ENCODE data around the gene ST6GALNAC5. TPM values are rescaled to one million over a fixed set of nuclear protein-coding genes. Genes with fewer than 3 reads are reported as not detected.

ST6GALNAC5 gene
- polyA plus RNA-seq, 6 donors from 2014 or later: not detected

DNA sequence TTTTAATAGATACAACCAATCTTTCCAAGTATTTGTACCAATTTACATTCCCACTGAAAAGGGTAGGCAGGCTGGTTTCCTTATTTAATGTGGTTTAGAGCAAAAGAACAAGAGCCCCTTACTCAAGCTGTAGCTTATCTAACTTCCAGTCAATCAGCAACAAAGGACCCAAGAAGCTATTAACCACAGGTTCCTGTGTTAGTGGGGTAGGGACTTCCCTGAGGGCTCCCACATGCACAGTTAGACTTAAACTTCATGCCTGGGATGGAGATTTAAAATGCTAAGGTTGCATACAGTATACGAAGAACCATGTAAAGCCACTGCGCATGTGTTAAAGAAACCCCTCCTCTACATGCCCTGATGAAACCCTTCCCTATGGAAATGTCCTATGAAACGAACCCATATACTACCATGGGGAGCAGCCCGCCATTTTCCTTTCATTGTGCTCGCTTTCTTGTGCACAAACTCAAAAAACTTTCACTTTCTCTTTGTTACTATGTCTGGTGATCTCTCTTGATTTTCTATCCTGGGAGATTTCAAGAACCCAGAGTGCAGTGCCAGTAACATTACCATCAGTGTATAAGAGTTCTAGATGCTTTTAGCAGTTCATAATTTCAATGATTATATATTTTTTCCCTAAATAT lies 23.3 kb upstream of the ST6GALNAC5 start:
- peak overlapping the region in 1 of 6 donors; percentile 41 for H3K27ac Mint-ChIP-seq
- peaks cover 0 to 6% (median 0%) of the 10 kb centered on the region in 3 donors for H3K27me3 Mint-ChIP-seq
- H3K4me3 Mint-ChIP-seq: no peak overlapping the region
- ATAC-seq (ENCODE audit: low read depth in 2 of 2) (no peak), DNase-seq (no peak)
- no peaks in the 10 kb centered on the region for H3K4me1 Mint-ChIP-seq
- peaks cover 0 to 9% (median 5%) of the 10 kb centered on the region in 7 donors for H3K9me3 Mint-ChIP-seq
- H3K36me3 Mint-ChIP-seq: no peaks in the 10 kb centered on the region

DNA sequence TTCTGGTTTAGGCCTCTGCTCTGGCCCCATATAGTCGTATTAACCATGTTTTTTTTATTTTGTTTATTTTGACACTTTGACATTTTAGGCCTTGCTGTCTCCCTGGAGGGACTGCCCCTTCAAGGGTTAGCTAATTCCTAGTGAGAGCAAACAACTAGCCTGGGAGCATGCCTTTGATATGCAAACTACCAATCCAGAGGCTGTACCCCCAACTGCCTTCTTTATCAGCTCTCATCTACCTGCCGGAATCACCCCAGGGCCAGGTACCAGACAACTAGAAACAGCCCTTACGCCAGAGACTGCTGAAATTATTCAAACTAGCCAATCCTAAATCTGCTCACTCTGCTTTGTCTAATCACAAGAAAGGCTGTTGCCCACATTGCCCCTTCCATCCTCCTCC lies 13.0 kb upstream of the ST6GALNAC5 start:
- ATAC-seq (ENCODE audit: low read depth in 2 of 2) (no peak), DNase-seq (no peak)
- Mint-ChIP-seq H3K27ac (no peak overlapping the region), H3K36me3 (no peaks in the 10 kb centered on the region), H3K9me3 (no peaks in the 10 kb centered on the region), H3K4me3 (peak overlapping the region in 1 of 8 donors; percentile 30), H3K4me1 (no peaks in the 10 kb centered on the region), H3K27me3 (peaks cover 0 to 11% (median 8%) of the 10 kb centered on the region in 3 donors)

DNA sequence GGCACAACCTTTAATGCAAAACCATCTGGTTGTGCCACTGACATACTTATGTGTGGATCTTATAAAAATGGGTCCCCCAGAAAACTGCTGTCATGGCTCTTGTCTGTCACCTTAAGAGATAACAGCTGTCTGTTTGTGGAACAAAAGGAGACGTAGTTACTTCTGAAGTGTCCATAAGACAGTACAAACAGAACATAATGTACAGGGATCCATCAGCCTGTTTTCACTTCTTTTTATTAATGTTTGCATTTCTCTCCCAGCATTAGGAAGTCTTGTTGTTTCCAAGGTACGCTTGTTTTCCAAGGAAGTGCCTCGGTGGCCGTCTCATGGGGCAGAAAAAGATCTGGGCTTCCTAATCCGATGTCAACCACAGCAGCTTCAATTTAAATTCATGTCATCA lies 11.2 kb upstream of the ST6GALNAC5 start:
- H3K9me3 Mint-ChIP-seq: peaks cover 0 to 4% (median 0%) of the 10 kb centered on the region in 7 donors
- no peak overlapping the region for H3K27ac Mint-ChIP-seq
- H3K27me3 Mint-ChIP-seq: peaks cover 0 to 15% (median 12%) of the 10 kb centered on the region in 3 donors
- H3K36me3 Mint-ChIP-seq: no peaks in the 10 kb centered on the region
- ATAC-seq (ENCODE audit: low read depth in 2 of 2) (no peak), DNase-seq (no peak)
- no peaks in the 10 kb centered on the region for H3K4me1 Mint-ChIP-seq
- no peak overlapping the region for H3K4me3 Mint-ChIP-seq

DNA sequence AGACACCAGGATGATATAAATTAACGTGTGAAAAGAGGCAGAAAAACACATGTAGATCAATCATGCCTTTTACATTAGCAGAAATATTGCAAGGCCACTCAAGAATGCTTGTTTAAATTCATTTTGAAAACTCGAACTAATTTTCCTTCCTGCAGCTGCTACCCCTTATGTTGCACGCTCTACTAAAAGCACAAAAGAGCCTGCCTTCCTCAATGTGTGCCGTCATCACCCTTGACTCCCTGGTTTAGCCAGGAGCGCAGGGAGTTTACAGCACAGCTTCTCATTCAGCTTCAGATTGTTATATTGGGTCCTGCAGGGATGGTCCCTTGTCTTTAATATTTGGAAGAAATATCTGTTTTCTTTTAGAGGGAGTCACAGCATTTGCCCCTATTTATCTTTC lies 10.1 kb upstream of the ST6GALNAC5 start:
- no peak for DNase-seq
- H3K27me3 Mint-ChIP-seq: peaks cover 0 to 15% (median 12%) of the 10 kb centered on the region in 3 donors
- no peak overlapping the region for H3K4me3 Mint-ChIP-seq
- no peaks in the 10 kb centered on the region for H3K36me3 Mint-ChIP-seq
- peaks cover 0 to 4% (median 0%) of the 10 kb centered on the region in 7 donors for H3K9me3 Mint-ChIP-seq
- no peak overlapping the region for H3K27ac Mint-ChIP-seq
- no peaks in the 10 kb centered on the region for H3K4me1 Mint-ChIP-seq
- ATAC-seq (ENCODE audit: low read depth in 2 of 2): no peak

DNA sequence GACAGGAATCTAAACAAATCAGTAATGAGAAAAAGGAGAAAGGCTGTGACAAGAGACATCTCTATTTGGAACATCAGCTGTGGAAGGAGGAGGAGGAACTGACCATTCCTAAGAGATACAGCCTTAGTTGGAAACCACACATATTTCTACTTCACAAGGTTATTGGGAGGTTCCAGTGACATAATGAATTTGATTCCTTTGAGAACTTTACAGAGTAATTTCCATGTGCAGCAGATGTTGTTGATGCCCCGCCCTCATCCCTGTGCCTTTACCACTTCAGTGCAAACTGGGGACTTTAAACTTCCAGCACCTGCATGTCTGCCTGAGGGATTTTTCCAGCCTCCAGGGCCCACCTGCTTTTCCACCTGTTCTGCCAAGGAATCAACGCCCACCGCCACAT lies 9.3 kb upstream of the ST6GALNAC5 start:
- H3K36me3 Mint-ChIP-seq: no peaks in the 10 kb centered on the region
- H3K9me3 Mint-ChIP-seq: peaks cover 0 to 4% (median 0%) of the 10 kb centered on the region in 7 donors
- H3K27me3 Mint-ChIP-seq: peaks cover 6 to 22% (median 18%) of the 10 kb centered on the region in 3 donors
- DNase-seq (no peak), ATAC-seq (ENCODE audit: low read depth in 2 of 2) (no peak)
- no peaks in the 10 kb centered on the region for H3K4me1 Mint-ChIP-seq
- H3K27ac Mint-ChIP-seq: no peak overlapping the region
- no peak overlapping the region for H3K4me3 Mint-ChIP-seq

DNA sequence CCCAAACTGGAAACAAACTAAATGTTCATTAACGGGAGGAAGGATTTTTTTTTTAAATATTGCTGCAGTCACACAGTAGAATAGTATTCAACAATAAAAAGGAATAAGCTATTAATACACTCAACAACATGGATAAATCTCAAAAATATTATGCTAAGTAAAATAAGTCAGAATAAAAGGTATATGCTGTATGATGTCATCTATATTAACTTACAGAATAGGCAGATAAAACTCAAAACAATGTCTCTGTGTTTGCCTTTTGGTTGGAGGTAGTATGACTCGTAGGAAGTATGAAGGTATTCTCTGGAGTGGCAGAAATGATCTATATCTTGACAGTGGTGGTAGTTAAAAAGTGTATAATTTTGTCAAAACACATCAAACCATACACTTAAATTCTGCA lies 6.1 kb upstream of the ST6GALNAC5 start:
- DNase-seq: no peak
- Mint-ChIP-seq H3K36me3 (no peaks in the 10 kb centered on the region), H3K4me1 (no peaks in the 10 kb centered on the region), H3K27me3 (peaks cover 23 to 34% (median 32%) of the 10 kb centered on the region in 3 donors), H3K27ac (no peak overlapping the region), H3K9me3 (peaks cover 0 to 4% (median 0%) of the 10 kb centered on the region in 7 donors), H3K4me3 (no peak overlapping the region)
- ATAC-seq (ENCODE audit: low read depth in 2 of 2): no peak

DNA sequence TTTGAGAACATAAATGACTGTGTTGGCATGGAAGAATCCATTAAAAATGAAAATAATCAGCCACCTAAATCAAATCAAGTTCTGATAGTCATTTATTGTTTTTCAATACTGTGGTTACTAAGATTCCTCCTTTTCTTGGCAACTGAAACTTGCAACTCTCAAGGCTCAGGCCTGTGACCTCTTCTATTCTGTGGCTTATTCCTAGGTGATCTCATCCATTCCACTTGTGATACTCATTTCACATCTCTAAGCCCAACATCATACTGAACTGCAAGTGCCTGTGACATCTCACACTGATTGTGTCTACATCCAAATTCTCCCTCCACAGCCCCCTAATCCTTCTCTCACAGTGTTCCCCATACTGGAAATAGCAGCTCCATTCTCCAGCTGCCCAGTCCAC lies 4.8 kb upstream of the ST6GALNAC5 start:
- Mint-ChIP-seq H3K9me3 (peaks cover 0 to 4% (median 0%) of the 10 kb centered on the region in 7 donors), H3K27me3 (peaks cover 28 to 40% (median 36%) of the 10 kb centered on the region in 3 donors), H3K36me3 (no peaks in the 10 kb centered on the region), H3K4me3 (no peak overlapping the region), H3K27ac (no peak overlapping the region), H3K4me1 (peaks cover 0 to 3% (median 3%) of the 10 kb centered on the region in 3 donors)
- ATAC-seq (ENCODE audit: low read depth in 2 of 2) (no peak), DNase-seq (no peak)

DNA sequence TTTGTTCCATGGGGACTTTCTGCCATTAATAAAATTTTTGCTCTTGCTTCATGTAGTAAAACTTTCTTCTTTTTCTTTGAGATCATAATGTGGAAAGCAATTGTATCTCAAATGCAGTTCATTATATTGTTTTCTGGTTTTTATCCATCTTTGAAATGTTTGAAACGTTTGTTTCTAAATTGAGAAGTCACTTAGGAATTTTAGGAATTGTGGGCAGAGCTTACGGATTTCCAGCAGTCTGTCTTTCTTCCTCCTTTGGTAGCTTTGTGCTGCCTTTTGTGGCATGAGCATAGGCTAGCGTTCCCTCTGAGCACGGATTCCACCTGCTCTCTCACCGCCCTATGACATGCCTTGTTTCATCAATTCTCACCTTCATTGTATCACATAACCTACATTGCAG lies 2.9 kb upstream of the ST6GALNAC5 start:
- H3K9me3 Mint-ChIP-seq: peaks cover 0 to 4% (median 0%) of the 10 kb centered on the region in 7 donors
- no peaks in the 10 kb centered on the region for H3K36me3 Mint-ChIP-seq
- H3K4me3 Mint-ChIP-seq: no peak overlapping the region
- DNase-seq (no peak), ATAC-seq (ENCODE audit: low read depth in 2 of 2) (no peak)
- peaks cover 27 to 51% (median 46%) of the 10 kb centered on the region in 3 donors for H3K27me3 Mint-ChIP-seq
- peaks cover 0 to 14% (median 11%) of the 10 kb centered on the region in 3 donors for H3K4me1 Mint-ChIP-seq
- H3K27ac Mint-ChIP-seq: no peak overlapping the region

DNA sequence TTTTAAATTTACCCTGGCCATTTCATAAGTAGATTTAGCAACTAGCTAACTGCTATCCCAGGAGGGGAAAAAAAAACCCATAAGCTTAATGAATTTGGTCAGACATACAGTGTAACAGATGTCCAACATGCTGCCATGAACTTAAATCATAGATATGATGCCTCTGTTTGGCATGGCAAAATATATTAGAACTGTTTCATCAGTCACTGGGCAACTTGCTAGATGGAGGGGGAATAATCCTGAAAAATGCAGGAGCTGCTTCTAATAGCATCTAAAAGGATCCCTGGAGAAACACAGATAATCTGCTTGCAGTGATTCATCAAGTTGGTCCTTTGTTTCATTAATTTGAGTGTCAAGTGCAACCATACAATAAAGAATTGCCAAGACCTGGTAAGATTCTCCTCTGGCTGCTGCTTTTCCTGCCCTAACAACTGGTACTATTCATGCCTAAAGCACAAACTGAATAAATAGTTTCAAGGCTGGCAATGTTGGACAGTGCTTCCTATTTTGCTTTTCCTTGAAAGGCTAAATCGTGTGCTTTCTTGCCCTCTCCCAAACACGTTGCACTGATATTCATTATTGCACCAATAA lies 1.5 kb upstream of the ST6GALNAC5 start:
- H3K4me1 Mint-ChIP-seq: peaks cover 0 to 14% (median 11%) of the 10 kb centered on the region in 3 donors
- H3K27me3 Mint-ChIP-seq: peaks cover 40 to 59% (median 56%) of the 10 kb centered on the region in 3 donors
- ATAC-seq (ENCODE audit: low read depth in 2 of 2) (no peak), DNase-seq (no peak)
- H3K4me3 Mint-ChIP-seq: no peak overlapping the region
- no peak overlapping the region for H3K27ac Mint-ChIP-seq
- no peaks in the 10 kb centered on the region for H3K36me3 Mint-ChIP-seq
- H3K9me3 Mint-ChIP-seq: no peaks in the 10 kb centered on the region

DNA sequence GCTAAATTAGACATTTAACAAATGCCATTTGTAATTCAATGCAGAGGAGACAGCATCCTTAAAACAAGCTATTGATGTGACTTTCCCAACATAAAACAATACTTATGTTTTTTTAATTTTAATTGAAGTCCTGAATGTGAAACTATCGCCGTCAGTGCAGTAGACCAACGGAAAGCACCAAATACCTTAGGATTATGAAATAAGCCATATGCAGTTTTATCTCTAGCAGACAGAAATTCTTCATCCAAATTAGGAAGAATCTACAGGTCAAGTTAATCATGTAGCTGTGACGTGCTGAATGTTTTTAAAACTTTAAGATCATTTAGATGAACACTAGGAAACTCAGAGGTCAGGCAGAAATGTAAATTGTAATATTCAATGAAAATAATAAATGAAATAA lies 714 bp upstream of the ST6GALNAC5 start:
- Mint-ChIP-seq H3K27ac (no peak overlapping the region), H3K4me1 (peaks cover 0 to 14% (median 11%) of the 10 kb centered on the region in 3 donors), H3K9me3 (no peaks in the 10 kb centered on the region), H3K4me3 (peak overlapping the region in 1 of 8 donors; percentile 32), H3K27me3 (peaks cover 43 to 67% (median 64%) of the 10 kb centered on the region in 3 donors), H3K36me3 (no peaks in the 10 kb centered on the region)
- ATAC-seq (ENCODE audit: low read depth in 2 of 2): no peak
- DNase-seq: no peak

DNA sequence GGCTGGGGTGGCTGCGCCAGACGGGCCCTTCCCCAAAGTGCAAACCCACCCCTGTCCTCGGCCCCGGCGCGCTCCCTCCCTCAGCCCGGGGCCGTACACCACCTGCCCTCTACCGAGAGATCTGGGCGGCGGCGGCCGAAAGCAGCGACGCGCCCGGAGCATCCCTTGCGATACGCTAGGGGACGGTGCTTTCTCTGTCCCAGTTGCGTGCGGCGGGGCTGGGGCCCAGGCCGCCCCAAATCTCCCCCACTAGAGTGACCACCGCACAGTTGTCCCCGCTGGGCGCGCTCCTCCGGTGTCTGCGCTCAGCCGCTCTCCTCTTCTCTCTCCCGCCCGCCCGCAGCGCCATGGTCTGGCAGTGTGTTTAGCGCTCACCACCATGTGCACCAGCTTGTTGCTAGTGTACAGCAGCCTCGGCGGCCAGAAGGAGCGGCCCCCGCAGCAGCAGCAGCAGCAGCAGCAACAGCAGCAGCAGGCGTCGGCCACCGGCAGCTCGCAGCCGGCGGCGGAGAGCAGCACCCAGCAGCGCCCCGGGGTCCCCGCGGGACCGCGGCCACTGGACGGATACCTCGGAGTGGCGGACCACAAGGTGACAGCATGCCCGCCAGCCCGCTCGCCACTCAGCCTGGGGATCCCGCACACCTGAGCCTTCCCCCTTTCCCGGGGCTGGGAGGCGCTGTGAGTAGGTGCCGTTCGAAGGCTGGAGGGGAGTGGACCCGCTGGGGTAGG lies 1.0 kb downstream of the ST6GALNAC5 start:
- Mint-ChIP-seq H3K9me3 (peaks cover 0 to 5% (median 3%) of the 10 kb centered on the region in 7 donors), H3K36me3 (no peaks in the 10 kb centered on the region), H3K4me3 (peak overlapping the region in 7 of 8 donors; percentile 17 to 70 (median 48)), H3K27ac (no peak overlapping the region), H3K27me3 (peaks cover 47 to 66% (median 63%) of the 10 kb centered on the region in 3 donors), H3K4me1 (peaks cover 0 to 14% (median 12%) of the 10 kb centered on the region in 3 donors)
- DNase-seq: no peak
- ATAC-seq (ENCODE audit: low read depth in 2 of 2): peak; percentile 25 to 43

DNA sequence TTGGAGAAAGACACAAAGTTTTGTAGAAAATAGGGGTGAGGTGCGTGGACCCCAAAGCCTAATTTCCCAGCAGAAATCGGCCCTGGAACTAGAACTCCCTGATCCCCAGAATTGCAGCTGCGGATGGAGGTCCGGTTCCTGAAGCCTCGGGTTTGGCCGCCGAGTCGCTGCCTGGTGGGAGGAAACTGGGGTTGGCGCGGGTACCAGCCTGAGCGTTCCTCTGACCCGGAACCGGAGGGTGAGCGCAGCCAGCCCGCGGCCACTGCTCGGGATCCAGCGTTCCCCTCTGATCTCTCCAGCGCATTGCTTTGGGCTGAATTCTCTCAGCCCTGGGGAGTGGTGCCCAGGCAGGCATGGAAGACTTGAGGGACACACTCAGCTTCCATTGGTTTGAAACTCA lies 1.6 kb downstream of the ST6GALNAC5 start:
- Mint-ChIP-seq H3K27ac (no peak overlapping the region), H3K4me1 (peaks cover 0 to 14% (median 12%) of the 10 kb centered on the region in 3 donors), H3K4me3 (peak overlapping the region in 6 of 8 donors; percentile 17 to 66 (median 38)), H3K36me3 (no peaks in the 10 kb centered on the region), H3K9me3 (peaks cover 0 to 7% (median 4%) of the 10 kb centered on the region in 7 donors), H3K27me3 (peaks cover 50 to 64% (median 64%) of the 10 kb centered on the region in 3 donors)
- ATAC-seq (ENCODE audit: low read depth in 2 of 2) (no peak), DNase-seq (no peak)

DNA sequence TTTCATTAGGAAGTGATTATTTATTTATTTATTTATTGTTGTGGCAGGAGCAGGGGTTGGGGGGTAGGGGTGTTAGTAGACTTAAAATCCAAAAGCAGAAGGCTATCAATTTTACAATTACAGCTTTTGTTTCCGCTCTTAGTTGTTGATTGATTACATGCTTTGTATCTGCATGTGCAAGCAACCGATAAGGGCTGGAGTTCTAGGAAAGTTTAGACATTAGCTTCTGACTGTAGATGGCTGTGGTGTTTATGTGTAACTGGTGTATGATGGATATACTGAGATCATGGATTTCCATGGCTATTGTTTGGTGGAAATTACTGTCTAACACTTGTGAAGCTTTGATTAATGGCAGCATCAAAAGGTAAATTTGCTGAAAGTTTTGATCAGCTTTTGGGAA lies 2.8 kb downstream of the ST6GALNAC5 start:
- Mint-ChIP-seq H3K27me3 (peaks cover 47 to 67% (median 64%) of the 10 kb centered on the region in 3 donors), H3K4me1 (peaks cover 0 to 14% (median 12%) of the 10 kb centered on the region in 3 donors), H3K27ac (no peak overlapping the region), H3K36me3 (no peaks in the 10 kb centered on the region), H3K4me3 (no peak overlapping the region), H3K9me3 (peaks cover 0 to 7% (median 4%) of the 10 kb centered on the region in 7 donors)
- ATAC-seq (ENCODE audit: low read depth in 2 of 2): no peak
- no peak for DNase-seq
